KMS-11 (cell line): Measurements from ENCODE around the gene OR2V2.
"Not testable (repeated sequence)": the region's sequence is repeated elsewhere in the genome, so short reads cannot be mapped to it uniquely, and the experiment has no call there.

Source experiments
- H2AFZ ChIP-seq: fragments of 200-600 bp; sonication (generic); 2 replicates; pipeline ENCODE4 v1.6.1; 2016; ENCODE audit warnings: antibody characterized with exemption, mixed run types, low read depth
- H3K27ac ChIP-seq: fragments of 200-600 bp; sonication (generic); 2 replicates; pipeline ENCODE4 v1.6.1; 2016; ENCODE audit warnings: mild to moderate bottlenecking, mixed run types
- H3K27me3 ChIP-seq: fragments of 200-600 bp; sonication (generic); 2 replicates; pipeline ENCODE4 v1.6.1; 2017; ENCODE audit warnings: mild to moderate bottlenecking, low read depth, mixed run types, moderate library complexity; ENCODE audit not compliant: insufficient read depth
- H3K36me3 ChIP-seq: fragments of 200-600 bp; sonication (generic); 2 replicates; pipeline ENCODE4 v1.6.1; 2017; ENCODE audit warnings: mild to moderate bottlenecking, mixed run types; ENCODE audit not compliant: insufficient read depth
- H3K4me1 ChIP-seq: fragments of 200-600 bp; sonication (generic); 2 replicates; pipeline ENCODE4 v1.6.1; 2016; ENCODE audit warnings: mild to moderate bottlenecking, low read depth, mixed run types; ENCODE audit not compliant: poor library complexity, severe bottlenecking
- H3K4me2 ChIP-seq: fragments of 200-600 bp; sonication (generic); 2 replicates; pipeline ENCODE4 v1.7.0; 2016; ENCODE audit warnings: mild to moderate bottlenecking, mixed run types
- H3K4me3 ChIP-seq: fragments of 200-600 bp; sonication (generic); IDR thresholded peaks from 2 replicates; pipeline ENCODE4 v1.6.1; 2017; ENCODE audit warnings: low read depth, low read length, mixed read lengths; ENCODE audit not compliant: insufficient read depth
- H3K79me2 ChIP-seq: fragments of 200-600 bp; sonication (generic); 2 replicates; pipeline ENCODE4 v1.6.1; 2016; ENCODE audit warnings: low read depth, mixed run types; ENCODE audit not compliant: insufficient read depth
- H3K9ac ChIP-seq: fragments of 200-600 bp; sonication (generic); 2 replicates; pipeline ENCODE4 v1.6.1; 2016; ENCODE audit warnings: mild to moderate bottlenecking, mixed run types
- H4K20me1 ChIP-seq: fragments of 200-600 bp; sonication (generic); 2 replicates; pipeline ENCODE4 v1.6.1; 2016; ENCODE audit warnings: mild to moderate bottlenecking, mixed run types; ENCODE audit not compliant: insufficient read depth
- CTCF ChIP-seq: fragments of 200-600 bp; sonication (generic); conservative IDR thresholded peaks from 2 replicates; pipeline ENCODE4 v1.6.1; 2017; ENCODE audit warnings: low read depth, mild to moderate bottlenecking, antibody characterized with exemption, low read length, moderate library complexity, mixed read lengths

The OR2V2 gene

GRCh38 chr5:181167814-181168488 lies 20.6 kb downstream of the OR2V2 start:
- H3K4me2 ChIP-seq, result no peak overlapping the region
- no peaks in the 10 kb centered on the region for H3K36me3 ChIP-seq
- H3K79me2 ChIP-seq, result no peaks in the 10 kb centered on the region
- no peak overlapping the region for H3K27ac ChIP-seq
- TF ChIP-seq CTCF, result peak; percentile 34; the same call in 1 of the 2 replicates
- H2AFZ ChIP-seq, result no peak overlapping the region
- H3K4me3 ChIP-seq, result no peak overlapping the region
- H3K9ac ChIP-seq, result no peak overlapping the region
- H3K27me3 ChIP-seq, result no peaks in the 10 kb centered on the region
- peaks cover 16% of the 10 kb centered on the region for H3K4me1 ChIP-seq
- H4K20me1 ChIP-seq, result no peaks in the 10 kb centered on the region

GRCh38 chr5:181168595-181169118 lies 21.3 kb downstream of the OR2V2 start:
- no peaks in the 10 kb centered on the region for H3K27me3 ChIP-seq
- no peak overlapping the region for H2AFZ ChIP-seq
- H3K79me2 ChIP-seq, result no peaks in the 10 kb centered on the region
- peaks cover 16% of the 10 kb centered on the region for H3K4me1 ChIP-seq
- no peak overlapping the region for H3K4me2 ChIP-seq
- no peak overlapping the region for H3K9ac ChIP-seq
- no peak for TF ChIP-seq CTCF
- H3K36me3 ChIP-seq, result no peaks in the 10 kb centered on the region
- H4K20me1 ChIP-seq, result no peaks in the 10 kb centered on the region
- no peak overlapping the region for H3K4me3 ChIP-seq
- H3K27ac ChIP-seq, result no peak overlapping the region

- H3K27me3 ChIP-seq, H3K4me3 ChIP-seq, H4K20me1 ChIP-seq, H2AFZ ChIP-seq, H3K27ac ChIP-seq, H3K36me3 ChIP-seq, H3K4me2 ChIP-seq, H3K79me2 ChIP-seq, H3K9ac ChIP-seq: not testable (repeated sequence)
- peaks cover 16% of the 10 kb centered on the region for H3K4me1 ChIP-seq
These were observed 22.3 kb downstream of the OR2V2 start for GRCh38 chr5:181169459-181170236.

GRCh38 chr5:181170237-181170825 lies 22.9 kb downstream of the OR2V2 start:
- Histone ChIP-seq H3K4me3 (no peak overlapping the region), H4K20me1 (no peaks in the 10 kb centered on the region), H3K4me2 (no peak overlapping the region), H2AFZ (no peak overlapping the region), H3K36me3 (no peaks in the 10 kb centered on the region), H3K79me2 (no peaks in the 10 kb centered on the region), H3K9ac (no peak overlapping the region), H3K4me1 (peaks cover 16% of the 10 kb centered on the region), H3K27ac (no peak overlapping the region), H3K27me3 (no peaks in the 10 kb centered on the region)
- no peak for TF ChIP-seq CTCF
